ENCODE results near the gene TBC1D2B. TPM values are rescaled to one million over a fixed set of nuclear protein-coding genes. Genes with fewer than 3 reads are reported as not detected.

Gene TBC1D2B
- total RNA-seq, 1 donor from 2014 or later = 58.1 TPM

DNA sequence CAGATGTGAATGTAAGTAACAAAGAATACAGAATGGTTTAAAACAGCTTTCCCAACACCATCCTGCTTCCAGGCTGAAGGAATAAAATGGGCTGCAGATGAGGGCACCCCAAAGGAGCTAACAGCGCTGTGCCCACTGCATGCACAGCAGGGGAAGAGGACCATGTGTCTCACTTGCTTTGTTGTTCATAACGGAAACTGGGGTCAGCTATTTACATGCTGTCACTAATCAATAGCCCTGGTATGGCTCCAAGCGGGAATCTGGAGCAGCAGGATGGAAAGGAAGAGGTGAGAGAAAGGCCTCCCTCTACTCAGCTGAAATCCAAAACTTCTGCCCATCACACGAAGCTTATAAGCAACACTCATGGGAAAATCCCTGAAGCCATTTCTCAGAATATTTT, 67.4 kb downstream of the TBC1D2B start:
- DNase-seq (ENCODE audit: low spot score) = no peak

DNA sequence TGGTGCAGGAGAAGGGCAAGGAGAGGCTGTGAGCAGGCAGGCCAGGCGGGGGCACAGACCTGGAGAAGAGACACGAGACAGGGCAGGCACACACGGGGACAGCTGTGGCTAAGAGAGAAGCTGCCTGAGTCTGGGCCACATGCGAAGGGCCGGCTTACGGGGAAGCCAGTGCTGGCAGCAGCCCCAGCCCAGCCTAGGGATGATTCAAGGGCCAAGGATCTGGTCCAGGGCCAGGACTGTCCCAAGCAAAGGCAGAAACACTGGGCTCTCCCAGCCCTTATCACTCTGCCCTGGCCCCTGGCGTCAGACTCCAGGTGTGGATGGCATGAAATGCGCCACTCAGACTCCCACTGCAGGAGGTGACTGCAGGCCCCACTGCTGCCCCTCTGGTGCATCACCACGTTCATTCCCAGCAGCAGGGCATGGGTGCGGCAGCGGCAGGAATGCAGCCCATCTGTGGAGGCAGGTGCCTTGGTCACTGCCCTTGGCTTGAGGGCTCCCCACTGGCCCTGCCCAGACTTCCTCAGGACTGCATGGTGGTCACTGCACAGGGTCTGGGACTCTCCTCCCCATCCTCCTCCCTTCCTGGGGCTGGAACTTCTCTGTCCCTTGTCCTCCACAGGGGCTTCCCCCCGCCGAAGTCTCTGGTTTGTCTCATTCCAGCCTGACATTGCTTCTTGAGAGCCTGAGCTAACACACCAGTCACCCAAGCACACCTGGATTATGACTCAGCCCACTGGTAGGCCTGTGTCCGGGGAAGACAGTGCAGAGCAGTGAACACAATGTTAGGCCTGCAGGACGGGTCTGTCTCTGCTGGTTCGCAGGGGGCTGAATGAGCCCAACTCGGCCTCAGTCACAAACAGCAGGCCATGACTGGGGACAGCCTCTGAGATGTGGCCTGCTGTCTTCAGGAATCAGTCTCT, 69.3 kb downstream of the TBC1D2B start:
- peaks cover 33% of the 10 kb centered on the region for H3K4me1 Mint-ChIP-seq (ENCODE audit: low read depth)
- no peak overlapping the region for H3K27ac Mint-ChIP-seq (ENCODE audit: unreplicated experiment)
- no peaks in the 10 kb centered on the region for H3K27me3 Mint-ChIP-seq (ENCODE audit: low read depth)
- H3K4me3 Mint-ChIP-seq (ENCODE audit: unreplicated experiment) = no peak overlapping the region
- peaks cover 33% of the 10 kb centered on the region for H3K36me3 Mint-ChIP-seq (ENCODE audit: low read depth)
- H3K9me3 Mint-ChIP-seq (ENCODE audit: low read depth) = no peaks in the 10 kb centered on the region
- no peak for DNase-seq (ENCODE audit: low spot score)
- TF ChIP-seq, protein P1, sequence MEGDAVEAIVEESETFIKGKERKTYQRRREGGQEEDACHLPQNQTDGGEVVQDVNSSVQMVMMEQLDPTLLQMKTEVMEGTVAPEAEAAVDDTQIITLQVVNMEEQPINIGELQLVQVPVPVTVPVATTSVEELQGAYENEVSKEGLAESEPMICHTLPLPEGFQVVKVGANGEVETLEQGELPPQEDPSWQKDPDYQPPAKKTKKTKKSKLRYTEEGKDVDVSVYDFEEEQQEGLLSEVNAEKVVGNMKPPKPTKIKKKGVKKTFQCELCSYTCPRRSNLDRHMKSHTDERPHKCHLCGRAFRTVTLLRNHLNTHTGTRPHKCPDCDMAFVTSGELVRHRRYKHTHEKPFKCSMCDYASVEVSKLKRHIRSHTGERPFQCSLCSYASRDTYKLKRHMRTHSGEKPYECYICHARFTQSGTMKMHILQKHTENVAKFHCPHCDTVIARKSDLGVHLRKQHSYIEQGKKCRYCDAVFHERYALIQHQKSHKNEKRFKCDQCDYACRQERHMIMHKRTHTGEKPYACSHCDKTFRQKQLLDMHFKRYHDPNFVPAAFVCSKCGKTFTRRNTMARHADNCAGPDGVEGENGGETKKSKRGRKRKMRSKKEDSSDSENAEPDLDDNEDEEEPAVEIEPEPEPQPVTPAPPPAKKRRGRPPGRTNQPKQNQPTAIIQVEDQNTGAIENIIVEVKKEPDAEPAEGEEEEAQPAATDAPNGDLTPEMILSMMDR (IDR thresholded peaks at IDR 0.05) = no peak

More for the DNA sequence above, 67.4 kb downstream of the TBC1D2B start:
- no peak overlapping the region for H3K4me3 Mint-ChIP-seq (ENCODE audit: unreplicated experiment)
- peaks cover 21% of the 10 kb centered on the region for H3K4me1 Mint-ChIP-seq (ENCODE audit: low read depth)
- no peaks in the 10 kb centered on the region for H3K27me3 Mint-ChIP-seq (ENCODE audit: low read depth)
- H3K9me3 Mint-ChIP-seq (ENCODE audit: low read depth) = no peaks in the 10 kb centered on the region
- H3K36me3 Mint-ChIP-seq (ENCODE audit: low read depth) = peaks cover 34% of the 10 kb centered on the region
- H3K27ac Mint-ChIP-seq (ENCODE audit: unreplicated experiment) = no peak overlapping the region
- TF ChIP-seq, protein P1 (IDR thresholded peaks at IDR 0.05) = no peak

DNA sequence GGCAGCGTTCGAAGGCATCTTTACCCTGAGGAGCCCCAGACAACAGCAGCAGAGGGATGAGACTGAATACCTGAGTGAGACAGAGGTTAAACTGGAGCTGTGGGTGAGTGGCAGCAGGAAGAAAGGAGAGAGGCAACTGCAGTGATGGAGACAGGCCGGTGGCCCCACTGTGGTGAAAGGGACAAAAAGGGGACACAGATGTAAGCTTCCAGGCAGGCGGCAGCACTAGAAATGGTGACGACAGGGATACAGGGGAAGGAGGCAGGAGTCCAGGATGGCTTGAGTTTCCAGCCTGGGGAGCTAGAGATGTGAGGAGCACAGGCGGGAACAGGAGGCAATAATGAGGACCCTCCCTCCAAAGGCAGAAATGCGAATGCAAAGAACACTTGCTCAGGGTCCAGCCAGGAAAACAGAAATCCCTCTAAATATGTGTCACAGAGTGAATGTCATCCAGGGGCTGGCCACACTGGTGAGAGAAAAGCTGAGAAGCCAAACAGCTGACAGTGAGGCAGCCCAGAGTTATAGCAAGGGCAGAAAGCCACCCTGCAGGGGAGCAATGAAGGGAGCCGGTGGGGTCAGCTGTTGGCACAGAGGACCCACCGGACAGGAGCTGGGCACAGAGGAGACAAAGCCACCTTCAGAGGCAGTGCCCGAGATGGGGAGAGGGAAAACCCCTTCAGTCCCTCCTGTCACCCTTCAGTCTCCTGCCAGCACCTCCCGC, 70.1 kb downstream of the TBC1D2B start:
- Mint-ChIP-seq H3K27ac (ENCODE audit: unreplicated experiment) (peak overlapping the region; percentile 22), H3K27me3 (ENCODE audit: low read depth) (no peaks in the 10 kb centered on the region), H3K4me1 (ENCODE audit: low read depth) (peaks cover 33% of the 10 kb centered on the region), H3K4me3 (ENCODE audit: unreplicated experiment) (no peak overlapping the region), H3K9me3 (ENCODE audit: low read depth) (no peaks in the 10 kb centered on the region), H3K36me3 (ENCODE audit: low read depth) (peaks cover 33% of the 10 kb centered on the region)
- DNase-seq (ENCODE audit: low spot score) = no peak
- TF ChIP-seq, protein P1 (IDR thresholded peaks at IDR 0.05) = no peak

GRCh38 chr15:78006567-78007205, 70.8 kb downstream of the TBC1D2B start:
- Mint-ChIP-seq H3K27me3 (ENCODE audit: low read depth) (no peaks in the 10 kb centered on the region), H3K4me3 (ENCODE audit: unreplicated experiment) (no peak overlapping the region)

More at GRCh38 chr15:78006567-78007205, 70.8 kb downstream of the TBC1D2B start:
- TF ChIP-seq, protein P1 (IDR thresholded peaks at IDR 0.05) = no peak
- Mint-ChIP-seq H3K4me1 (ENCODE audit: low read depth) (peaks cover 33% of the 10 kb centered on the region), H3K9me3 (ENCODE audit: low read depth) (no peaks in the 10 kb centered on the region), H3K27ac (ENCODE audit: unreplicated experiment) (peak overlapping the region; percentile 22), H3K36me3 (ENCODE audit: low read depth) (peaks cover 34% of the 10 kb centered on the region)
- no peak for DNase-seq (ENCODE audit: low spot score)
